Measurements from ENCODE around the gene PRCP.
"Not testable (repeated sequence)": the region's sequence is repeated elsewhere in the genome, so short reads cannot be mapped to it uniquely, and the experiment has no call there.

Gene PRCP

GRCh38 chr11:82864268-82864667, 36.0 kb downstream of the PRCP start:
- Histone ChIP-seq H3K9me3 (replicated peaks; ENCODE audit: low read length) (no peaks in the 10 kb centered on the region), H3K4me1 (ENCODE audit: control insufficient read depth, insufficient read depth, low read length) (peaks cover 28% of the 10 kb centered on the region), H3K4me3 (ENCODE audit: low read length) (no peak overlapping the region)

GRCh38 chr11:82863209-82863608, 37.0 kb downstream of the PRCP start:
- no peaks in the 10 kb centered on the region for H3K9me3 ChIP-seq (replicated peaks; ENCODE audit: low read length)
- peaks cover 37% of the 10 kb centered on the region for H3K4me1 ChIP-seq (ENCODE audit: control insufficient read depth, insufficient read depth, low read length)
- H3K27me3 ChIP-seq (ENCODE audit: control insufficient read depth, insufficient read depth, low read length), result no peaks in the 10 kb centered on the region
- H3K9ac ChIP-seq (ENCODE audit: low read depth, low read length), result no peak overlapping the region
- H3K36me3 ChIP-seq (ENCODE audit: insufficient read depth, low read length), result no peaks in the 10 kb centered on the region
- no peak overlapping the region for H3K4me2 ChIP-seq (ENCODE audit: low read length)
- no peak overlapping the region for H3K4me3 ChIP-seq (ENCODE audit: low read length)

More at GRCh38 chr11:82864268-82864667, 36.0 kb downstream of the PRCP start:
- Histone ChIP-seq H3K27me3 (ENCODE audit: control insufficient read depth, insufficient read depth, low read length) (no peaks in the 10 kb centered on the region), H3K36me3 (ENCODE audit: insufficient read depth, low read length) (no peaks in the 10 kb centered on the region), H3K4me2 (ENCODE audit: low read length) (peak overlapping the region; percentile 30), H3K9ac (ENCODE audit: low read depth, low read length) (no peak overlapping the region)

- H3K27me3 ChIP-seq (ENCODE audit: control insufficient read depth, insufficient read depth, low read length), result no peaks in the 10 kb centered on the region
- no peaks in the 10 kb centered on the region for H3K36me3 ChIP-seq (ENCODE audit: insufficient read depth, low read length)
- H3K4me3 ChIP-seq (ENCODE audit: low read length), result no peak overlapping the region
- no peak overlapping the region for H3K9ac ChIP-seq (ENCODE audit: low read depth, low read length)
- no peaks in the 10 kb centered on the region for H3K9me3 ChIP-seq (replicated peaks; ENCODE audit: low read length)
- no peak overlapping the region for H3K4me2 ChIP-seq (ENCODE audit: low read length)
- H3K4me1 ChIP-seq (ENCODE audit: control insufficient read depth, insufficient read depth, low read length), result peaks cover 45% of the 10 kb centered on the region
Observed at GRCh38 chr11:82862379-82862778, 37.9 kb downstream of the PRCP start.

GRCh38 chr11:82859750-82860149, 40.5 kb downstream of the PRCP start:
- Histone ChIP-seq H3K9ac (ENCODE audit: low read depth, low read length) (peak overlapping the region; percentile 67), H3K4me3 (ENCODE audit: low read length) (no peak overlapping the region), H3K27me3 (ENCODE audit: control insufficient read depth, insufficient read depth, low read length) (no peaks in the 10 kb centered on the region), H3K36me3 (ENCODE audit: insufficient read depth, low read length) (no peaks in the 10 kb centered on the region), H3K4me1 (ENCODE audit: control insufficient read depth, insufficient read depth, low read length) (peaks cover 44% of the 10 kb centered on the region), H3K9me3 (replicated peaks; ENCODE audit: low read length) (no peaks in the 10 kb centered on the region), H3K4me2 (ENCODE audit: low read length) (peak overlapping the region; percentile 71)

GRCh38 chr11:82858556-82859091, 41.6 kb downstream of the PRCP start:
- no peaks in the 10 kb centered on the region for H3K27me3 ChIP-seq (ENCODE audit: control insufficient read depth, insufficient read depth, low read length)
- no peaks in the 10 kb centered on the region for H3K9me3 ChIP-seq (replicated peaks; ENCODE audit: low read length)
- H3K36me3 ChIP-seq (ENCODE audit: insufficient read depth, low read length), result no peaks in the 10 kb centered on the region
- peaks cover 43% of the 10 kb centered on the region for H3K4me1 ChIP-seq (ENCODE audit: control insufficient read depth, insufficient read depth, low read length)
- peak overlapping the region; percentile 34 for H3K4me3 ChIP-seq (ENCODE audit: low read length)
- H3K9ac ChIP-seq (ENCODE audit: low read depth, low read length), result peak overlapping the region; percentile 75
- peak overlapping the region; percentile 71 for H3K4me2 ChIP-seq (ENCODE audit: low read length)

- H3K4me2 ChIP-seq (ENCODE audit: low read length), result peak overlapping the region; percentile 71
- H3K4me1 ChIP-seq (ENCODE audit: control insufficient read depth, insufficient read depth, low read length), result peaks cover 41% of the 10 kb centered on the region
- H3K27me3 ChIP-seq (ENCODE audit: control insufficient read depth, insufficient read depth, low read length), result no peaks in the 10 kb centered on the region
- peak overlapping the region; percentile 34 for H3K4me3 ChIP-seq (ENCODE audit: low read length)
- H3K36me3 ChIP-seq (ENCODE audit: insufficient read depth, low read length), result no peaks in the 10 kb centered on the region
- H3K9me3 ChIP-seq (replicated peaks; ENCODE audit: low read length), result no peaks in the 10 kb centered on the region
- H3K9ac ChIP-seq (ENCODE audit: low read depth, low read length), result peak overlapping the region; percentile 75
Observed at GRCh38 chr11:82858133-82858532, 42.1 kb downstream of the PRCP start.

- no peaks in the 10 kb centered on the region for H3K9me3 ChIP-seq (replicated peaks; ENCODE audit: low read length)
- H3K4me1 ChIP-seq (ENCODE audit: control insufficient read depth, insufficient read depth, low read length), result peaks cover 41% of the 10 kb centered on the region
- no peaks in the 10 kb centered on the region for H3K27me3 ChIP-seq (ENCODE audit: control insufficient read depth, insufficient read depth, low read length)
- H3K36me3 ChIP-seq (ENCODE audit: insufficient read depth, low read length), result no peaks in the 10 kb centered on the region
- H3K4me2 ChIP-seq (ENCODE audit: low read length), result no peak overlapping the region
- H3K9ac ChIP-seq (ENCODE audit: low read depth, low read length), result no peak overlapping the region
- H3K4me3 ChIP-seq (ENCODE audit: low read length), result no peak overlapping the region
Observed at GRCh38 chr11:82857145-82857544, 43.1 kb downstream of the PRCP start.

- Histone ChIP-seq H3K4me2 (ENCODE audit: low read length) (no peak overlapping the region), H3K9ac (ENCODE audit: low read depth, low read length) (no peak overlapping the region), H3K36me3 (ENCODE audit: insufficient read depth, low read length) (no peaks in the 10 kb centered on the region), H3K9me3 (replicated peaks; ENCODE audit: low read length) (no peaks in the 10 kb centered on the region), H3K4me3 (ENCODE audit: low read length) (no peak overlapping the region), H3K27me3 (ENCODE audit: control insufficient read depth, insufficient read depth, low read length) (no peaks in the 10 kb centered on the region), H3K4me1 (ENCODE audit: control insufficient read depth, insufficient read depth, low read length) (peaks cover 41% of the 10 kb centered on the region)
Observed at GRCh38 chr11:82855616-82856015, 44.6 kb downstream of the PRCP start.

- peak overlapping the region; percentile 16 for H3K9ac ChIP-seq (ENCODE audit: low read depth, low read length)
Observed at GRCh38 chr11:82854916-82855315, 45.3 kb downstream of the PRCP start.

GRCh38 chr11:82854242-82854641, 46.0 kb downstream of the PRCP start:
- Histone ChIP-seq H3K4me1 (ENCODE audit: control insufficient read depth, insufficient read depth, low read length) (peaks cover 34% of the 10 kb centered on the region), H3K27me3 (ENCODE audit: control insufficient read depth, insufficient read depth, low read length) (no peaks in the 10 kb centered on the region), H3K4me2 (ENCODE audit: low read length) (peak overlapping the region; percentile 58), H3K36me3 (ENCODE audit: insufficient read depth, low read length) (no peaks in the 10 kb centered on the region), H3K9me3 (replicated peaks; ENCODE audit: low read length) (no peaks in the 10 kb centered on the region), H3K4me3 (ENCODE audit: low read length) (peak overlapping the region; percentile 39), H3K9ac (ENCODE audit: low read depth, low read length) (peak overlapping the region; percentile 16)

More at GRCh38 chr11:82854916-82855315, 45.3 kb downstream of the PRCP start:
- not testable (repeated sequence) for H3K27me3 ChIP-seq (ENCODE audit: control insufficient read depth, insufficient read depth, low read length); H3K9me3 ChIP-seq (replicated peaks; ENCODE audit: low read length); H3K36me3 ChIP-seq (ENCODE audit: insufficient read depth, low read length)
- H3K4me2 ChIP-seq (ENCODE audit: low read length), result peak overlapping the region; percentile 58
- H3K4me1 ChIP-seq (ENCODE audit: control insufficient read depth, insufficient read depth, low read length), result peaks cover 40% of the 10 kb centered on the region
- peak overlapping the region; percentile 39 for H3K4me3 ChIP-seq (ENCODE audit: low read length)

- H3K9ac ChIP-seq (ENCODE audit: low read depth, low read length), result no peak overlapping the region
- no peaks in the 10 kb centered on the region for H3K9me3 ChIP-seq (replicated peaks; ENCODE audit: low read length)
- H3K27me3 ChIP-seq (ENCODE audit: control insufficient read depth, insufficient read depth, low read length), result no peaks in the 10 kb centered on the region
- peaks cover under 1% of the 10 kb centered on the region for H3K4me1 ChIP-seq (ENCODE audit: control insufficient read depth, insufficient read depth, low read length)
- H3K36me3 ChIP-seq (ENCODE audit: insufficient read depth, low read length), result no peaks in the 10 kb centered on the region
- H3K4me2 ChIP-seq (ENCODE audit: low read length), result no peak overlapping the region
- no peak overlapping the region for H3K4me3 ChIP-seq (ENCODE audit: low read length)
Observed at GRCh38 chr11:82848829-82849228, 51.4 kb downstream of the PRCP start.
